Activated CD4-positive, alpha-beta T cell treated with anti-CD3 and anti-CD28 coated beads, Interleukin-2, Interleukin-4, amounts not matched to agents 100 ng/mL and 50 ng/mL, durations not matched to agents 16 hours and 8 hours (primary cell): Measurements from ENCODE around the gene GLB1L3.
"Not testable (repeated sequence)": the region's sequence is repeated elsewhere in the genome, so short reads cannot be mapped to it uniquely, and the experiment has no call there.

ENCODE experiments used
- DNase-seq: peaks from one replicate; pipeline ENCODE4 v3.0.0-alpha.2; 2020; ENCODE audit warnings: low spot score

The GLB1L3 gene

DNA sequence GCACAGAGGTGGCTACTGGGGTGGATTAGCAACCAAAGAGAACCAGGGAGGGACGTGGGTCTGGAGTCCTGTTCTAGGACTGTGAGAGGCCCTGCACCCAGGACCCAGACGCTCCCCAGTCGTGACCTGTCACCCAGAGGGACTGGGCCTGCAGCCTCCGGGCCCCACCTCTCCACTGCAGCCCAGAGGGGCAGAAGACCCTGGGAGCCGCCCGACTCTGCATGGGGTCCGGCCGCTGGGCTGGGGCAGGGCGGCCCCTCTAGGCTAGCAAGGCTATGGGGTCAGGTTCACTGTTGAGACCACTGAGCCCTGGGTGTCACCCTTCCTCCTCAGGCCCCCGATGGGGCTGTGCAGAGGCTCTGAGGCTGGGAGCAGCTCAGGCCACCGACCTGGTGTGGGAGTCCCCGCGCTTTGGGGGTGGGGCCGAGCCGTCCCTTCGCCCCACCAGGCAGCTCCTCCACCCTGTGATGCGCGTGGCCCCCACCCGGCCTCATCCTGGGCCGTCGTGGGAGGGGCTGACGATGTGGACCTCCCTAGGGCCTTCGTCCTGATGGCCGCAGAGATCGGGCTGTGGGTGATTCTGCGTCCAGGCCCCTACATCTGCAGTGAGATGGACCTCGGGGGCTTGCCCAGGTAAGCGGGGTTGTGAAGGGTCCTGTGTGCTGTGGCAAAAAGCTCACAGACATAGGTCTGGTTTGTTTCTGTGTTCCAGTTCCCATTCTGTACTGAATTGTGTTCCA, 68.5 kb downstream of the GLB1L3 start:
- DNase-seq: not testable (repeated sequence)

DNA sequence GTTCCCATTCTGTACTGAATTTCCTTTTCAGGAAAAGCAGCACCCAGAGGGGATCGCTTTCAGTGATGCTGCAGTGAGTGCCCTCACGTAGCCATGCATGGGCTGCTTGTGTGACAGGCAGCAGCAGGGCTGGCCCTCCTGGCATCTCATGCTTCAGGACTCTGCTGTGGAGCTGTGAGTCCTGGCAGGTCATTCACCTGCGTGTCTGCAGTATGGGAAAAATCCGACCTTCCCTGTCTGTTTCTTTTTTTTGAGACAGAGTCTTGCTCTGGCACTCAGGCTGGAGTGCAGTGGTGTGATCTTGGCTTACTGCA, 69.0 kb downstream of the GLB1L3 start:
- DNase-seq: no peak

DNA sequence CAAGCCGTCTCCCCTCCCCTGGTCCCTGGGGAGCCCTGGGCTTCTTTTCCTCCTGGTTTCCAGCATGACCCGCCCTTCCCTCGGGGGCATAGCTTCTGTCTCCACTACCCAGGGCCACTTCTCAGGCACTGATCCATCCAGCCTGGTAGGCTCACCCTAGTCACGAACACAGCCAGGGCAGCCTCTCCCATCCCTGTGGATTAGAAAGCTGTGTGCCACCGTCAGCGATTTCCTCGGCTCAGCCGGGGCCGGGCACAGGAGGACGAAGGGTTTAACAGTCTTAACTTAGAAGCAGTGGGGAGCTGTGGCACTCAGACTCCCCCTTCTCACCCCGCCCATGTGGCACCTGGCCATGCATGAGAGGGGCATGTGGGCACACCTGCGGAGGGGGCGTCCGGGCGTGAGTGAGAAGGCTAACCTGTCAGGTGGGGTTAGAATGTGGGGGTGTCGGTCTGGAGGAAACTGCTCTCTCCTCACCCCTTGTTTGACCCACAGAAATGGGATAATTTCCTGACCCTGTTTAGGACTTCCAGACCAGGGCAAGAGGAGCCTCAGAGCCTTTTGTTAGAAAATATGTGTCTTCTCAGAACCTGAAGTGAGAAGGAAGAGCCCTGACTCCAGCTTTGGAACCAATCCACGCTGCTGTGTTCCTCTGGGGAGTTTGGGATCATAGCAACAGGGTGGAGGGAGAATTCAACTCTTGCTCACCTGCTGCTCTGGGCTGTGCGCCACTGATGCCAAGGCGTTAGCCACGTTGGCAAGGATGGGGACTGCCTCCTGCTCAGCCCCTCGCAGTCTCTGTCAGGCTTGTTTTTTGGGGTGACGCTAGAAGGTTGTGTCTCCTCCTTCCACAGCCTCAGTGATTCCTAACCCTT, 70.2 kb downstream of the GLB1L3 start:
- DNase-seq: no peak

DNA sequence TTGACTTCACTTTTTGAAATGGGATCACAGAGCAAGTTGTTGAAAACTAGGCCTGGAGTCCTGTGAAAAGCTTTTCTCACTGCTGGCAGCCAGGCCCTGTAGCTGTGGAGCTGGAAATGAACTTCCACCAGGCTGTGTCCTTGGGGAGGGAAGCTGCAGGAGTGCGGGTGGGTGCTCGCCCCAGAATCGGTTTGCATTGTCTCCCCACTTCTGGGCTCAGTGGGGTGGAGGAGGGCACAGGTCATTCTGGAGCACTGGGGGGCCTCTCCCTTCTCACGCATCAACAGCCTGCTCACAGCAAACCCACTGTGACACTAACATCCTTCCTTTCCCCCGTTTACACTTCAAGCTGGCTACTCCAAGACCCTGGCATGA, 70.8 kb downstream of the GLB1L3 start:
- DNase-seq: no peak

DNA sequence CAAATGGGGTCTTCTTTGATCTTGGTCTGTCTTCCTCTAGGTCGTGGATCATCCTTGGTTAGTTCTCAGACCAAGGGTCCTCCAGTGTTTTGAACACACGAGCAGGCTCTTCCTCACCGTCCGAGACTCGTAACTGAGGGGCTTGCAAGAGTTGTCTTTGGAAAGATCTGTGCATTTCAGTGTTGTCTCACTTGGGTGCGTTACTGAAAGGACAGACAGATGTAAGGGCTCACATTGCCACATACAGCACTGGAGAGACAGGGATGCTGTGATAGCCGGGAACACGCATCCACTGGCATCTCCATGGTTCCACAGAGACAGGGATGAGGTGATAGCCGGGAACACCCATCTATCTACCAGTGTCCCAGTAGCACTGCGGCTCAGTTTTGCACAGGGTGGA, 71.3 kb downstream of the GLB1L3 start:
- DNase-seq: no peak

DNA sequence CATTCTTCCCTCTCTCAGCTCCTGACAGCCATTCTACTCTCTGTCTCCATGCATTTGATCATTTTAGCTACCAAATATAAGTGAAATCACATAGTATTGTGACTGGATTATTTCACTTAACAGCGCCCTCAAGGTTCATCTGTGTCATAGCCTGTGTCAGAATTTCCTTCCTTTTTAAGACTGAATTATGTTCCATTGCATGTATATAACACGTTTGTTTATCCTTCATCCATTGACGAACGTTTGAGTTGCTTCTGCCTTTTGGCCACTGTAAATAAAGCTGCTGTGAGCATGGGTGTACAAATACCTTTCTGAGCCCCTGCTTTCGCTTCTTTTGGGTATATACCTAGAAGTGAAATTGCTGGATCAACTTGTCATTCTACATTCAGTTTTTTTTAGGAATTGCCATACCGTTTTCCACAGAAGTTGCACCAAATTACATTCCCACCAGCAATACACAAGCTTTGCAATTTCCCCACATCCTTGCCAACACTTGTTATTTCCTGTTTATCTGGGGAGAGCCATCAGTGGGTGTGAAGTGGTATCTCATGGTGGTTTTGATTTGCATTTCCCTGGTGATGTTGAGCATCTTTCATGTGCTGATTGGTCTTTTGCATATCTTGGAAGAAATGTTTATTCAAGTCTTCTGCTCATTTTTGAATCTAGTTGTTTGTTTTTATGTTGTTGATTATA, 73.1 kb downstream of the GLB1L3 start:
- DNase-seq: peak; percentile 20

DNA sequence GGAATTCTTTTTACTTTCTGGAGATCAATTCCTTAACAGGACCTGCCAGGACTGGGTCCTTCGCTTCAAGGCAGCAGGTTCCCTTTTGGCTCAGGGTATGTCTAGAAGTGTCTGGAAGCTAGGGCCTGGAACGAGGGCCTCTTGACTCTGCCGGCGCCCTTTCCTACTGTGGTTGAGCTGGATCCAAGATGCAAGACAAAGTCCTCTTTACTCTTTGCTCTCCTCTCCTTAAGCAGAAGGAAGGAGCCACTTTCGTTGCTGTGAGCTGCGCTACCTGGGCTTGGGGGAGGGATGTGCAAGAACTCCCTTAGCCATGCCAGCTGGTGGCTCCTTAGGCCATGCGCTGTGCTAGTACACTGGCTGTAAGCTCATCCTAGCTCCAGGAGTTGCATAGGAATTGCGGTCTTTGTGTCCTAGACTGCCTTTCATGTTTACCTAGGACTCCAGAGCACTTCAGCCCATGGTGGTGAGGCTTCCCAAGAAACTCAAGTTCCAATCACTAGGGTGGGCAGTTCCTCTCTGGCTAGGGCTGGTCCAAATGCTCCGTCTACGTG, 73.7 kb downstream of the GLB1L3 start:
- DNase-seq: no peak

DNA sequence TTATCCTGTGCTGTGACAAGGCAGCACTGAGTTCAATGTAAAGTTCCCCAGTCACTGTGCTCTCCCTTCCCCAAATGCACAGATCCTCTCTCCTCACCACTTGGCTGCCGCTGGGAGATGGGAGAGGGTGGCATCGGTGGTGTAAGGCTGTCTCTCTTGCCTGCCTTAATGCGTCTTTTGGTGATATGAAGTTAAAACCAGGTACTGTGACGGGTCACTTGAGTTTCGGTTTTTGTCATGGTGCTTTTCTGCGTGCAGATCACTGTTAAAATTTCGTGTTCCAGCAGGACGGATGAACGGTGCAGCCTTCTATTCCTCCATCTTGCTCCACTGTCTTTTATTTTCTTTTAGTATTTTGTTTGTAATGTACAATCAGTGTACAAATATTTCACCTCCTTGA, 74.2 kb downstream of the GLB1L3 start:
- no peak for DNase-seq

DNA sequence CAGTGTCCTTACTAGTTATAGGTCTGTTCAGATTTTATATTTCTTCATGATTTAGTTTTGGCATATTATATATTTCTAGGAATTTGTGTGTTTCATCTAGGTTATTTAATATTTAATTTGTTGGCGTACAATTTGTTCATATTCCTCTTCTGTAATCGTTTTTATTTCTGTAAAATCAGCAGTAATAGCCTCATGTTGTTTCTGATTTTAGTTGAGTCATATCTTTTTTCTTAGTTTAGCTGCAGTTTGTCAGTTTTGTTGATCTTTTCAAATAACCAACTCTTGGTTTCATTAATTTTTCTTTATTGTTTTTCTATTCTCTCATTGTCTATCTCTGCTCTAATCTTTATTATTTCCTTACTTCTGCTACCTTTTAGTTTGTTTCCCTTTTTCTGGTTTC, 75.9 kb downstream of the GLB1L3 start:
- no peak for DNase-seq

DNA sequence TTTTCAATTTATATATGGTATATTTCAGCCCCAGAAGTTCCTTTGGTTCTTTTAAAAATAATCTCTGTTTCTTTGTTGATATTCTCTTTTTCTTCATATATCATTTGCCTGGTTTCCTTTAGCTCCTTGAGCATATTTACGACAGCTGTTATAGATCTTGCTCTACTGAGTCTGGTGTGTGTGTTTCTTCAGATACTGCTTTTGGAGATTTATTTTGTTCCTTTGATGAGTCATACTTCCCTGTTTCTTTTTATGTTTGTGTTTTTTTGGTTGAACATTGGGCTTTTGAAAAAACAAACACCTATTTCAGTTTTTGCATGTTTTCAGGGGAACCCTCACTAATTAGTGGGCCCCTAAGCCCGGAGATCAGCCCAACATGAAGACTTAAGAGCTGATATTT, 79.0 kb downstream of the GLB1L3 start:
- no peak for DNase-seq

DNA sequence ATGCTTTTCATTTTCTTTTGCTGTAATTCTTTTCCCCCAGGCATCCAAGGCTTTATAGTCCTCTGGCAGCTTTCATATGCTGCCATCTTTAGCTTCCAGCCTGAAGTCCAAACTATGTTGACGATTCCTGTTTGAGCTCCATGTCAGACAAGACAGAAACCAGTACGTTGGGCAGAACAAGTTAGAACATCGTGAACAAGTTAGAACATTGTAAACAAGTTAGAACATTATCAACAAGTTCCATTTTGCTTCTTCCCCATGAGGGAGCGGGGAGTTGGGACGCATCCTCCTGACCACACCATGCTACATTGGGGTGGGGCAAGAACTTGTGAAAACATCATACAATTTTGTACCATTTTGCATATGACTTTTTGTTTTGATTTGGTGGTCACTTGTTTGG, 79.5 kb downstream of the GLB1L3 start:
- DNase-seq: no peak

DNA sequence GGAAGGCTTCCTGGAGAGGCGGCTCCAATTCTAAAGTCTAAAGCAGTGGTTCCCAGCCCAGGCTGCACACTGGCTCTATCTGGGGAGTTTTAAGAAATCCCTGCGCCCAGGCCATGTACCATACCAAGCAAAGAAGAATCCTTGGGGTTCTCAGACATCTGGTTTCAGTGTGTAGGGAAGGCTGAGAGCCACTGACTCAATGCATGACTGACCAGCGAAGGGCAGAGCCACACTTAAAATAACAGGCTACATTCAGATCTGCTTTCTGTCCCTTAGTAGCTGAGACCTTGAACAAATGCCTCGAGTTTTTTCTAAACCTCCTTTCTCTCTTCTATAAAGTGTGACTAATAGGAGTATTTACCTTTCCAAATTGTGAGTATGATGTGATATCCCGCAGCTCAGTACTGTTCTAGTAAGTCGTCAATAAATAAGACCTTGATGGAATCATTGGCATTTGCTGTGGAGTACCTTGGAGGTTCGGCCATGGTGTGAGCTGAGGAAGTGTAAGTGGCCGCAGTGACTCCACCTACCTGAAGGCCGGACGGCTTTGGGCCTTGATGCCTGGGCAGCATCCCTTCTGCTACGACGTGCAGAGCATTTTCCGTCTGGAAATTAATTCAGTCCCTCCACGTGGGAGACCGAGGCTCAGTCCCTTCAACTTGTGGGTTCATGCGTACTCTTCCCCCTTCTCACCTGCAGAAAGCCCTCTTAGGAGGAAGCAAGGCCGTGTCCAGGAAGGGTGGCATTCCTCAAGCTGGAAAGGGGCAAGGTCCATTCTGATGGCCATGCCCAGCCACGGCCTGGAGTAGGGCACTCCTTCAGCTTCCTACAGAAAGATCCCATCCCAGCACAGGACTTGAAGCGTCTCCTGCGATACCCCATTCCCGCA, 80.7 kb downstream of the GLB1L3 start:
- DNase-seq: no peak

DNA sequence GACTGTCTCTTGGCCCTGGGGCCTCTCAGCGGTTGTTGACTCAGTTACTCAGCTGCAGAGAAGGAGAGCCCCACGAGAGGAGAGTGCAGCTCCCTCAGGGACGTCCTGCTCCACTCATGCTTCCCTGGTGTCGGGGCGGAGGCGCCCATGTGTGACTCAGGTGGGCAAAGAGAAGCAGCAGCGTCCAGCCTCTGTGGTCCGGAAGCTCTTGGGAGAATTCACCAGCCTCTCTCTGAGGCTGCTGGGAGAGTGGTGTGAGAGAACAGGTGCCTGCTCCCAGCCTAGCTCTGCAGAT, 81.3 kb downstream of the GLB1L3 start:
- DNase-seq: no peak

DNA sequence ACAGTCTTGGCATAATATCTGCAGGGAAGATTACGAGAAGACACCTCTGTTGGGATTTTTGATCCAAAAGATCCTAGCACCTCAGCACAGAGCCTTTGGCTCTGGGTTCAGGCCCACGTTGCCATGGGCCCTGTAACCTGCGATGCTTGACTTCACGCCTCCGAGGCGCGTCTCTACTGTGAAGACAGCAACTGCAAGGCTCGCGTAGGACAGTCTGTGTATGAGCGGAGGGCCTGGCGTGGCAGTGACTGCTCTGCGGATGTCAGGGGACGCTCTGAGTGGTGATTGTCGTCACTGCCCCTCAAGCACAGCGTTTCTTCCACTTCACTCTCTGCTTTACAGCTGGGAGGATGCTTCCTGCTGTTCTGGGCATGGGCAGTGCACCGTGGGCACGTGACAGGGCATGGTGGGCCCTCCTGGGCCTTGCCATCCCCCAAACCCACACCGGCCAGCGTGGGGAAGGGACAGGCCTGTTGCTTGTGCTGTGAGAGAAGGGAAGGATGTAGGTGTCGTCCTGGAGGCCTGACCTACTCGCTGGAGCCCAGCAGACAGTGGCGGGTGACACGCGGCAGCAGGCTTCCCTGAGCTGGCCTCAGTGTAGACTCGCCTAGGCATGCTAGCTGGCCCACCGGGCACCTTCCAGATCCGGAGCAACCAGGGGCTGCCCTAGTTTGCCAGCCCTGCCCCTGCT, 82.1 kb downstream of the GLB1L3 start:
- no peak for DNase-seq

DNA sequence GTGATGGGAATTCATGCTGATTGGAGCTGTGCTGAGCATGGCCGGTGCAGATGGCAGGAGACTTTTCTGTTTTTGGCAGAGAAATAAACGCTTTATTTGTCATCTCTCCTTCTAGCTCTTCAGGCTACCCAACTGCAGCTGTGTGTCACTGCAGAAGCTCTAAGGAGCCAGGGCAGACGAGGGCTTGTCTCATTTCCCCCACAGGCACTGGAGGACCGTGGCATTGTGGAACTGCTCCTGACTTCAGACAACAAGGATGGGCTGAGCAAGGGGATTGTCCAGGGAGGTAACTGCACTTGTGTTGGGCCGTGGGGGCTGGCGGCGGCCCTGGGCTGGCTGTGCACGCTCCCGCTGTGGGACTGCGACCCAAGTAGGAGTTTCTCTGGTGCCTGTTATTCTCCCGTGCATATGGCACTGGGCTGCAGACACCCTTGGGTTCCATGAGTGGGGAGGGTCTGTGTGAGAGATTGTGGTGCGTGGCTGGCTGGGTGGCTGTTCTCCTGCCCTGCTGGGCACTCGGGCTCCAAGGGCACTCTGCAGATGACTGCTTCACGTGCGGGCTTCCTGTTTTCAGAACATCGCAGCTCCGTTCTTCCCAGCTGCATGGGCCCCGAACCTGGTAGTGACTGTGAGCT, 82.8 kb downstream of the GLB1L3 start:
- no peak for DNase-seq

DNA sequence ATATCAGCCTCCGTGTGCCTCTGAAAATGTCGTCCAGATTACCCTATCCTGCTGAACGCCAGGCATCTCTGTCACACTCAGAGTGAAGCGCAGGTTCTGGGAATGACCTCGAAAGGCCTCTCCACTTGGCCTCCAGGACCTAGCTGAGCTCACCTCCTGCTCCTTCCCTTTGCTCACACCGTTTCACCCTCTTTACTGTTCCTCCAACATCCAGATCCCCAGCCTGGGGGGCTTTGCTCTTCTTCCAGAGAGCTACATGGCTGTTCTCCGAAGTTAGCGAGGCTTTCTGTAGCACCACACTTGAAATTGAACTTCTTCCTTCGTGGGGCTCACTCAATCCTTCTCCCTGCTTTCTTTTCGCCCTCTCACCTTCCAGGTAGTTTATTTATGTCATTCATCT, 83.5 kb downstream of the GLB1L3 start:
- no peak for DNase-seq

DNA sequence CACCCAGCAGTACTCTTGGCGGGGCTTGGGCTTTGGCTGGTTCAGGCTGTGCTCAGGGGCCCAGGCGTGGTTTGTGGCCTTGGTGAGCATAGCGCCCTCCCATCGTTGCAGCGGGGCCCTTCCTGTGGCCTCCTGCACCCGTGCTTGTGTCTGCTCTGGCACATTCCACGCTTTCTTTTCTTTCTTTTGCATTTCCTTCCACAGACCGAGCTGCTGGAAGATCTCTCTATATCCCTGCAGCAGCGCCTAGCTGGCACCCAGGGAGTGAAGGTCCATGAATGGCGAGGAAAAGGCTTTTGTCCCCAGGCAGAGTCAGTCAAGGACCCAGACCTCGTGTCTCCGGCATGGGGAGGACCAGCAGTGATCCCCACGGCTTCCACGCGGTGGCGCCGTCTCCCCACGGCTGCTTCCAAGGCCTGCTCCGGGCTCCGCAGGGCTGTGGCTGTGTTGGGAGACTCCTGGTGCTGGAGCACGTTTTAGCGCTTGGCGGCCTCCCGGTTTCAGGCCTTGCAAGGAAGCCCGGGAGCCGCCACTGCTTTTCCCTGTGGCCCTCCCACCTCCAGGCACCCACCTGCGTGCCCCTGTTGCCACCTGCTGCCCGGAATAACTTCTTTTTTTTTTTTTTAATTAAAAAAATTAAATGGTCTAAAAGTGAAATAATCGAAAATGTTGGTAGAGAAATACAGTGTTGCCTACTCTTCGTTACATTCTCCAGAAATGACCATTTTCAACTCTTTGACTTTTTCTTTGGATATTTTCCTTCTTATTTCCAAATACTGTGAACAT, 84.1 kb downstream of the GLB1L3 start:
- DNase-seq: peak; percentile 80

DNA sequence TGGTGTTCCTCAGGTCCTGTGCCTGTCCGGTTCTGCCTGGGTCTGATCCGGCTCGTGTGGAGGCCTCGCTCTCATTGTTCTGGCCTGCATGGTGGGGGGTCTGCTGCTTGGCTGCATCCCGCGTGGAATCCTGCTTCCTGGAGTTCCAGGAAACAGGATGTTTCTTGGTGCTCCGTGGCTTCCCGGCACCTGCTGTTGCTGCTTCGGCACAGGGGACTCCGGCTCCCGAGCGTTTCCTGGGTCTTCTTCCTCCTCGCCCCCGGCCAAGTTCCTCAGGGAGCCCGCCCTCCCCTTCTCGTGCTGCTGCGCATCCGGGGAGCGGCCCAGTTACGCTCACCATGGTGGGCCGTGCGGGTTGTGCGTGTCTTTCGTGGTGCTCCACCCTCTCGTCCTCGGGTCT, 85.5 kb downstream of the GLB1L3 start:
- DNase-seq: no peak

DNA sequence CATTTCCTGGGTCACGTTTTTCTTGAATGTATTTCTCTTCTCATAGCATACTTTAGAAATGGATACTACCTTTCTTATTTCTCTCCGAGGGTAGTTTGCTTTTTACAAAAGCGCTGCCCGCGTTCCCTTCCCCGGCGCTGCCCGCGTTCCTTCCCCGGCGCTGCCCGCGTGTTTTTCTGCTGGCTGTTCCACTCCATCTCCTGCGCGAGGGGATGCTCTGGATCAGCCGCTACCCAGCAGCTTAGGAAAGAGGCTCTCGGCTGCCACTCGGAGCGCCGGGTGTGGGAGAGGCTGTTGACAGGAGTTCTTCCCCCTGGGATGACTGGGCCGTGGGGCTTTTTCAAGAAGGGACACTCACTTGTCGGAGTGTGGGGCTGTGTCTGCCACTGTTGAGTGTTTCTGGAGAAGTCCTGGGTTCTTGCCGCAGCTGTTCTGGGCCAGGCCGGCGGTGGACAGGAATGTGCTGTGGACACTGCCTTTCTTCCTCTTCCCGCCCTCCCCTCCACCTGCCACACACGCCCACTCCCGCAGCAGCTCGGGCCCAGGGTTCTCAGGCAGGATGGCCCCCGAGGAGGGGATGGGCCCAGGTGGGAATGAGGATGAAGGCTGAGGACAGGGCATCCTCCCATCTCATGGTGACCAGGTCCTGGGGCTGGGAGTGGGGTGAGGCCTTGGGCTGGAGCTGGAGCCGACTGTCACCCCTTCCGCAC, 86.2 kb downstream of the GLB1L3 start:
- DNase-seq: no peak
